HG03571 (cell line): ENCODE data around the gene CPZ.
"Not testable (repeated sequence)": the region's sequence is repeated elsewhere in the genome, so short reads cannot be mapped to it uniquely, and the experiment has no call there.

Experiments
- ATAC-seq: cut with Tn5 transposase; IDR thresholded peaks from one replicate; pipeline ENCODE4 v1.9.1; 2021; ENCODE audit not compliant: unreplicated experiment

Gene CPZ

GRCh38 chr4:8648816-8649630, 56.5 kb downstream of the CPZ start:
- ATAC-seq: no peak

- no peak for ATAC-seq
These were observed 57.2 kb downstream of the CPZ start for GRCh38 chr4:8649631-8650361.

GRCh38 chr4:8651661-8652180, 59.2 kb downstream of the CPZ start:
- ATAC-seq: no peak

- ATAC-seq: no peak
These were observed 59.9 kb downstream of the CPZ start for GRCh38 chr4:8652181-8653078.

GRCh38 chr4:8653326-8654000, 60.9 kb downstream of the CPZ start:
- ATAC-seq: no peak

GRCh38 chr4:8654139-8654538, 61.6 kb downstream of the CPZ start:
- not testable (repeated sequence) for ATAC-seq

- no peak for ATAC-seq
These were observed 63.0 kb downstream of the CPZ start for GRCh38 chr4:8655411-8656184.

- no peak for ATAC-seq
These were observed 63.6 kb downstream of the CPZ start for GRCh38 chr4:8656185-8656517.

GRCh38 chr4:8656711-8657380, 64.3 kb downstream of the CPZ start:
- no peak for ATAC-seq

GRCh38 chr4:8657381-8658088, 65.0 kb downstream of the CPZ start:
- ATAC-seq: no peak

GRCh38 chr4:8662776-8663175, 70.2 kb downstream of the CPZ start:
- no peak for ATAC-seq

GRCh38 chr4:8664031-8664805, 71.7 kb downstream of the CPZ start:
- ATAC-seq: no peak

- no peak for ATAC-seq
These were observed 72.4 kb downstream of the CPZ start for GRCh38 chr4:8664976-8665375.

- ATAC-seq: no peak
These were observed 73.1 kb downstream of the CPZ start for GRCh38 chr4:8665406-8666360.

GRCh38 chr4:8666581-8666980, 74.0 kb downstream of the CPZ start:
- ATAC-seq: no peak
